Epithelial cell of umbilical artery (primary cell): ENCODE results near the gene WNT2B. TPM values are rescaled to one million over a fixed set of nuclear protein-coding genes. Genes with fewer than 3 reads are reported as not detected.

Experiments used
- total RNA-seq: library from RNA; depleted of rRNA; stranded (reverse); fragments of >200 nt; gene quantifications from 2 replicates; pipeline ENCODE4 v1.2.3, GENCODE V29; 2014

WNT2B gene
- total RNA-seq = 1.3 and 1.4 TPM in 2 replicates

DNA sequence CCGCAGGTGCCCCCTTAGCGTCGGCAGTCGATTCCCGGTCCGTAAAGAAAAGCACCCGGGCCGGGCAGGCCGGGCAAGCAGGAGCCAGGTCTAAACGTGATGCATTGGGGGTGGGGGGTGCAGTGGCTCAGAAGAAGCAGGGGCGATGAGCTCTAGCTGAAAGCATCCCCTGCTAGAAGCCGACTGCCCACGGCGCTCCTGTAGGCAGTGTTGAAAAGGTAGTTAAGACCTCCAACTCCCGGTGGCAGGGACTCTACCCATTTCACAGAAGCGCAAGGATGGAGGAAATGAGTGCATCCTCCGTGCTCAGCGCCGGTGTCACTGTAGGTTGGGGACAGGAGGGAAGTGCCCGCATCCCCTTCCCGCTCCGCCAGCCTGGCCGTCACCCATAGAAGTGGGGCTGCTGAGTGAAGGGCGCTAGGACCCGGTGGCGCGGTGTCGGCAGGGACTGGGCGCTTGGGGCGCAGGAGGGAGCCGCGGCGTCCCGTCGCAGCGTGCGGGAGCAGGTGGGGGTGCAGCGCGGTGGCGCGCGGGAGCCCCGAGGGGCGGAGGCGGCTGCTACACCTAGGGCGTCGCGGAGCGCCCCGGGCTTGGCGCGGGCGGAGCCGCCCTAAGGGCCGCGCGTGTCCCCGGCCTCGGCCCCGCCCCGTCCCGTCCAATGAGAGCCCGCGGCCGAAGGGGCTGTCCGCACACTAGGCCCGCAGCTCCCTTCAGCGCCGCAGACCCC is at the start of gene WNT2B:
Gene WNT2B (plus strand): TSS at position 688 of the 727 bp plus-strand sequence. CDS start 298 bp downstream, outside the sequence.

Other genes starting within 250 kb of the WNT2B start
- 16.2 and 25.5 TPM in 2 replicates for gene CTTNBP2NL, start 112.8 kb upstream of the WNT2B start, total RNA-seq
- gene ST7L, start 110.2 kb downstream of the WNT2B start, total RNA-seq = 14.0 and 16.9 TPM in 2 replicates
- gene CAPZA1, start 110.9 kb downstream of the WNT2B start, total RNA-seq = 277 and 321 TPM in 2 replicates
- 26.3 and 42.6 TPM in 2 replicates for gene MOV10, start 165.7 kb downstream of the WNT2B start, total RNA-seq
- gene RHOC, start 198.2 kb downstream of the WNT2B start, total RNA-seq = 741 and 1,062 TPM in 2 replicates
- 0.61 and 1.3 TPM in 2 replicates for gene PPM1J, start 206.4 kb downstream of the WNT2B start, total RNA-seq